Measurements from ENCODE around the gene DDRGK1.

The DDRGK1 gene

DNA sequence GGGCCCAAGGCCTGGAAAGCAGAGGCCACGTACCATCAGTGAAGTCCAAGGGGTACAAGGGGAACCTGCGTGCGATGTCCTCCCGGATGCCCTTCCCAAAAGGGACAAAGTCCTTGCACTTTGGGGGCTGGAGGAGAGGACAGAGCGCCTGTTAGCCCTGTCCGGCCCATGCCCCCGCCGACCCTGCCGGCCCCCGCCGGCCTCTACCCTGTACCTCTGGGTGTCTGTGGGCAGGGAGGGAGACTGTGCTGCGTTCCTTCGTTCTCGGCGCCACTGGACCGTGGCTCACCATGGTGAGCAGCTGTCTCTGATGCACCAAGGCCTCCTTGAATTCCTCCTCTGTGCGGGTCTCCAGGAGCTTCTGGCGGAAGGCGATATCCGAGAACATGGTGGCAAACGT, 26.6 kb upstream of the DDRGK1 start:
- DNase-seq (ENCODE audit: low read depth, low spot score): no peak
- H3K27ac ChIP-seq: no peak overlapping the region
- no peak overlapping the region for H3K4me3 ChIP-seq
- TF ChIP-seq POLR2AphosphoS5 (IDR thresholded peaks at IDR 0.05; ENCODE audit: borderline replicate concordance, low read depth, low read length) (no peak), EZH2 (IDR thresholded peaks at IDR 0.05) (no peak), FOXP2 (optimal IDR thresholded peaks at IDR 0.05; ENCODE audit: control extremely low read depth, extremely low read length, insufficient read depth) (no peak)
- no peak overlapping the region for H3K9ac ChIP-seq (ENCODE audit: insufficient read length)
- H3K9me3 ChIP-seq (ENCODE audit: low read depth, low read length): no peaks in the 10 kb centered on the region
- H3K36me3 ChIP-seq (ENCODE audit: insufficient read depth, low read length): no peaks in the 10 kb centered on the region

DNA sequence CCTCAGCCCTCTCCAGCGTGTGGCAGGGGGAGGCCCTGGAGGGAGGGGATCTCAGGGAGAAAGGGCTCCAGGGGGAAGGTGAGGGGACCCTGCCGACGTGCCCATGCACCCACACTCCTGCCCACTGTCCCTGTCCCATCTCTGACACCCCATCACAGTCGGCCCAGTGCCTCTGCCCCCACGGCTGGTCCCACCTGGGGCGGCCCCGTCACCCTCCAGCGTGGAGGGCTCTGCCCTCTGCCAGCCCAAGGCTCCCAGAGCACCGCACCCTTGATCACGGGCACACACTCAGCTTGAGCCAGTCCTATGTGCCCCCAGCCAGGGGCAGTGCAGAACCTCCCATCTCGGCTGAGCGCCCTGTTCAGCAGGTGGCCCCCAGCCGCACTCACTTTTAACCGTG, 25.3 kb upstream of the DDRGK1 start:
- TF ChIP-seq FOXP2 (optimal IDR thresholded peaks at IDR 0.05; ENCODE audit: control extremely low read depth, extremely low read length, insufficient read depth) (no peak), EZH2 (IDR thresholded peaks at IDR 0.05) (no peak), POLR2AphosphoS5 (IDR thresholded peaks at IDR 0.05; ENCODE audit: borderline replicate concordance, low read depth, low read length) (no peak)
- no peak overlapping the region for H3K9ac ChIP-seq (ENCODE audit: insufficient read length)
- H3K9me3 ChIP-seq (ENCODE audit: low read depth, low read length): no peaks in the 10 kb centered on the region
- DNase-seq (ENCODE audit: low read depth, low spot score): no peak
- H3K27ac ChIP-seq: no peak overlapping the region
- no peak overlapping the region for H3K4me3 ChIP-seq
- H3K36me3 ChIP-seq (ENCODE audit: insufficient read depth, low read length): no peaks in the 10 kb centered on the region

DNA sequence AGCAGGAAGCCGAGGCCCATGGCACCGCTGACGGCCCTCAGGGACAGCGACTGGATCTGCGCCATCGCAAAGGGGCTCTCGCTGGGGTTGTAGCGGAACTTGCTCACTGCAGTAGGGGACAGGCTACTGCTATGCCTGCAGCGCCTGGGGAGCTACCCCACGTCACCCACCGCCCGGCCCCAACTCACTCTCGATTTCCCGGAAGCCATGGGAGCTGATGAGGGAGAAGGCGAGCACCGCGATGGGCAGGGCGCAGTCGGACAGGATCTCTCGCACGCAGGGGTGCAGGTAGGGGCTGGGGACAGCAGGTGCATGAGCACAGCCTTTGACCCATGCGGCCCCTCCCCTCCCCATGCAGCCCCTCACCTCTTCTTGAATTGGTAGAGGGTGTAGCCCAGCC, 24.7 kb upstream of the DDRGK1 start:
- Histone ChIP-seq H3K9me3 (ENCODE audit: low read depth, low read length) (no peaks in the 10 kb centered on the region), H3K36me3 (ENCODE audit: insufficient read depth, low read length) (no peaks in the 10 kb centered on the region; the same call in 1 of the 2 replicates), H3K27ac (no peak overlapping the region), H3K9ac (ENCODE audit: insufficient read length) (no peak overlapping the region), H3K4me3 (no peak overlapping the region)
- no peak for DNase-seq (ENCODE audit: low read depth, low spot score)
- TF ChIP-seq EZH2 (IDR thresholded peaks at IDR 0.05) (no peak), POLR2AphosphoS5 (IDR thresholded peaks at IDR 0.05; ENCODE audit: borderline replicate concordance, low read depth, low read length) (no peak), FOXP2 (optimal IDR thresholded peaks at IDR 0.05; ENCODE audit: control extremely low read depth, extremely low read length, insufficient read depth) (no peak)

DNA sequence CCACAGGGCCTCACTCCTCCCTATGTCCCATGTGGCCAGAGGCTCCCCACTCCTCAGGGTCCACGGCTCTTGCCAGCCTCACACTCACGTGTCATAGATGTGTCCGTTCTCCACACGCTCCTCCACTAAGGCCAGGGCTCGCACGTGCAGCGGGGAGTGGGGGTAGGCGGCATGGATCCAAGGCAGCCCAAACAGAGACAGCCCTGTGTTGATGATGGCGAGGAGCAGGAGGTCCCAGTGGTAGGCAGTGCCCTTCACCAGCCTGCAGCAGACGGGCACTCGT, 24.2 kb upstream of the DDRGK1 start:
- Histone ChIP-seq H3K36me3 (ENCODE audit: insufficient read depth, low read length) (no peaks in the 10 kb centered on the region; the same call in 1 of the 2 replicates), H3K9me3 (ENCODE audit: low read depth, low read length) (no peaks in the 10 kb centered on the region), H3K27ac (no peak overlapping the region), H3K9ac (ENCODE audit: insufficient read length) (no peak overlapping the region), H3K4me3 (no peak overlapping the region)
- no peak for DNase-seq (ENCODE audit: low read depth, low spot score)
- no peak for TF ChIP-seq EZH2 (IDR thresholded peaks at IDR 0.05)
- no peak for TF ChIP-seq POLR2AphosphoS5 (IDR thresholded peaks at IDR 0.05; ENCODE audit: borderline replicate concordance, low read depth, low read length)
- no peak for TF ChIP-seq FOXP2 (optimal IDR thresholded peaks at IDR 0.05; ENCODE audit: control extremely low read depth, extremely low read length, insufficient read depth)

DNA sequence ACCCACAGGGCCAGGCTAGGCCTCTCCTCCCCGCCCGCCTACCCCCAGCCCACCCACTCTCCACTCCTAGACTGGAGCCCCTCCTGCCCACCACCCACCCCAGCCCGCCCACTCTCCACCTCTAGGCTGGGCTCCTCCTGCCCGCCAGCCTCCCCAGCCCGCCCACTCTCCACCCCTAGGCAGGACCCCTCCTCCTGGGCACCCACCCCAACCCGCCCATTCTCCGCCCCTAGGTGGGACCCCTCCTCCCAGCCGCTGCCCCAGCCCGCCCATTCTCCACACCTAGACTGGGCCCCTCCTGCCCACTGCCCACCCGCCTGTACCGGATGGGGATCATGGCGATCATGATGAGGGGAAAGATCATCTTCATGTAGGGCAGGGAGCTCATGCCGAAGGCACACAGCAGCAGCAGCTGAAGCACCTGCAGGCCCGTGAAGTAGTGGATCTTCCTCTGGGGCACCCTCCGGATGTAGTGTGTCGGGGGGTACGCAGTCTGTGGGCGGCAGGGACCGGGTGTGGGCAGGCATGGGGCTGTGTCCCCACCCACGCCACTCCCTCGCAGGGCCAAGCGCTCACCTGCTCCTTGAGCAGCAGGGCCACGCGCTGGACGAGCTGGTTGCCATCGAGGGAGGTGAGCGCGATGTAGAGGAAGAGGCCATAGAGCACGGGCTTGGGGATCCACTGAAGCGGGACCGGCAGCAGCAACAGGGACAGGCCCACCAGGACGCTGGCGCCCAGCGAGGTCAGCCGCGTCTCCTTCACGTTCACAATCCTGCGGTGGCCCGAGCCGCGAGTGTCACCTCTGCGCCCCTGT, 23.7 kb upstream of the DDRGK1 start:
- H3K9me3 ChIP-seq (ENCODE audit: low read depth, low read length): no peaks in the 10 kb centered on the region
- no peak overlapping the region for H3K4me3 ChIP-seq
- no peak overlapping the region for H3K9ac ChIP-seq (ENCODE audit: insufficient read length)
- DNase-seq (ENCODE audit: low read depth, low spot score): no peak
- H3K36me3 ChIP-seq (ENCODE audit: insufficient read depth, low read length): no peaks in the 10 kb centered on the region; the same call in 1 of the 2 replicates
- no peak for TF ChIP-seq EZH2 (IDR thresholded peaks at IDR 0.05)
- TF ChIP-seq POLR2AphosphoS5 (IDR thresholded peaks at IDR 0.05; ENCODE audit: borderline replicate concordance, low read depth, low read length): no peak
- TF ChIP-seq FOXP2 (optimal IDR thresholded peaks at IDR 0.05; ENCODE audit: control extremely low read depth, extremely low read length, insufficient read depth): no peak
- H3K27ac ChIP-seq: no peak overlapping the region

GRCh38 chr20:3227506-3227905, 23.0 kb upstream of the DDRGK1 start:
- H3K9me3 ChIP-seq (ENCODE audit: low read depth, low read length): no peaks in the 10 kb centered on the region
- H3K36me3 ChIP-seq (ENCODE audit: insufficient read depth, low read length): peaks cover 6% of the 10 kb centered on the region; the same call in 1 of the 2 replicates
- no peak overlapping the region for H3K4me3 ChIP-seq
- H3K9ac ChIP-seq (ENCODE audit: insufficient read length): no peak overlapping the region
- no peak for TF ChIP-seq FOXP2 (optimal IDR thresholded peaks at IDR 0.05; ENCODE audit: control extremely low read depth, extremely low read length, insufficient read depth)
- no peak for TF ChIP-seq EZH2 (IDR thresholded peaks at IDR 0.05)
- no peak for TF ChIP-seq POLR2AphosphoS5 (IDR thresholded peaks at IDR 0.05; ENCODE audit: borderline replicate concordance, low read depth, low read length)
- H3K27ac ChIP-seq: no peak overlapping the region
- no peak for DNase-seq (ENCODE audit: low read depth, low spot score)

DNA sequence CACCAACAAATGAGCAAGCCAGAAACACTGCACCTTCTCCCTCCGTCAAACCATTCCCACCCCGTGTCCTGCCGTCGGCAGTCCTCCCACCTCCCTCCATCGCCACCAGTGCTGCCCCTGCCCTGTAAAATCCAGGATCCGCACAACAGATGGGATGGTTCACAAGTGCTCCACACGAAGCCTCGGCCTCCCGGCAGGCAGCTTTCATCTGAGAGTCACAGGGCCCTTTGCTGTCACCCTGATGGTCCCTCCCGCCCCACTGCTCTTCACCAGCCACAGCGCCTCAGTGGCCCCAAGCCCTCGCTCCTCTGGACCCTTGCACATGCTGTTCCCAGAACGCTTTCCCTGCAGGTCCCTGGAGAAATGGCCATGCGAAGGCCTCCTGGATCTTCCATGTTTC, 22.4 kb upstream of the DDRGK1 start:
- peaks cover 9% of the 10 kb centered on the region; the same call in 1 of the 2 replicates for H3K36me3 ChIP-seq (ENCODE audit: insufficient read depth, low read length)
- H3K27ac ChIP-seq: no peak overlapping the region
- TF ChIP-seq EZH2 (IDR thresholded peaks at IDR 0.05): no peak
- TF ChIP-seq POLR2AphosphoS5 (IDR thresholded peaks at IDR 0.05; ENCODE audit: borderline replicate concordance, low read depth, low read length): no peak
- no peak for TF ChIP-seq FOXP2 (optimal IDR thresholded peaks at IDR 0.05; ENCODE audit: control extremely low read depth, extremely low read length, insufficient read depth)
- H3K9me3 ChIP-seq (ENCODE audit: low read depth, low read length): no peaks in the 10 kb centered on the region
- no peak overlapping the region for H3K9ac ChIP-seq (ENCODE audit: insufficient read length)
- DNase-seq (ENCODE audit: low read depth, low spot score): no peak
- H3K4me3 ChIP-seq: no peak overlapping the region

- no peak overlapping the region for H3K4me3 ChIP-seq
- DNase-seq (ENCODE audit: low read depth, low spot score): no peak
- peaks cover 16% of the 10 kb centered on the region; the same call in 1 of the 2 replicates for H3K36me3 ChIP-seq (ENCODE audit: insufficient read depth, low read length)
- no peak overlapping the region for H3K9ac ChIP-seq (ENCODE audit: insufficient read length)
- TF ChIP-seq POLR2AphosphoS5 (IDR thresholded peaks at IDR 0.05; ENCODE audit: borderline replicate concordance, low read depth, low read length): no peak
- TF ChIP-seq EZH2 (IDR thresholded peaks at IDR 0.05): no peak
- no peak for TF ChIP-seq FOXP2 (optimal IDR thresholded peaks at IDR 0.05; ENCODE audit: control extremely low read depth, extremely low read length, insufficient read depth)
- H3K27ac ChIP-seq: no peak overlapping the region
- H3K9me3 ChIP-seq (ENCODE audit: low read depth, low read length): no peaks in the 10 kb centered on the region
Measured at GRCh38 chr20:3226093-3226492, 21.6 kb upstream of the DDRGK1 start.
